ENCODE data around the gene GCFC2. TPM values are rescaled to one million over a fixed set of nuclear protein-coding genes. Genes with fewer than 3 reads are reported as not detected.
"Not testable (repeated sequence)": the region's sequence is repeated elsewhere in the genome, so short reads cannot be mapped to it uniquely, and the experiment has no call there.

Gene GCFC2
- total RNA-seq, 2 donors from 2014 or later, result 18.6 to 28.7 TPM

DNA sequence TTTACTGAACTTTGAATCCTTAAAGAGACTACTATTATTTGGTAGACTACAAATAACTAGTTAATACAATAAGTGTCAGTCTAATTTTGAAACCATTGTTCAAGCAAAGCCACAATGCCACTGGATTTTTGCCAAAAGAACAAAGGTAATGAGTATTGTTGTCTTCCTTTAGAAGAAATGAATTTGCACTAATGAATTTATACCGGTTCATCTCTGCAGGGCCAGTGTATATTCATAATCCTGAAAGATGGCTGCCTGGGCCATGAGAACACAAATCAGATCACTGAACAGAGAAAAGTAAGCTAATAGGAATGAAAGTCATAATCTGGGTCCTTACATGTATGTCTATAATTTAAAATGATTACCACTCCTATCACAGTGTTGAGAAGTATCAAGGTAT is 31.2 kb downstream of the GCFC2 start:
- Histone ChIP-seq H3K36me3 (ENCODE audit: control insufficient read depth, insufficient read depth, low read length) (peaks cover 9% of the 10 kb centered on the region), H3K27ac (ENCODE audit: low read depth, low read length) (no peak overlapping the region), H3K27me3 (ENCODE audit: control insufficient read depth, insufficient read depth, low read length, poor library complexity, severe bottlenecking) (no peaks in the 10 kb centered on the region), H3K9me3 (ENCODE audit: control insufficient read depth, low read length) (no peaks in the 10 kb centered on the region), H3K9ac (ENCODE audit: extremely low read depth, low read length, poor library complexity, severe bottlenecking) (no peak overlapping the region), H3K4me1 (ENCODE audit: control insufficient read depth, insufficient read depth, low read length) (no peaks in the 10 kb centered on the region), H3K4me3 (ENCODE audit: low read length) (no peak overlapping the region)
- no peak overlapping the region for H3K27ac Mint-ChIP-seq
- H3K27me3 Mint-ChIP-seq (ENCODE audit: insufficient read depth), result no peaks in the 10 kb centered on the region
- H3K9me3 Mint-ChIP-seq, result no peaks in the 10 kb centered on the region
- WGBS, 2 experiments (ENCODE audit: insufficient coverage in 1 of 2, insufficient read length in 1 of 2), result 97% methylated on average over 1 of the region's 1 CpG; no CpG with 5 or more reads in 1 of the 2 experiments
- peaks cover 10% of the 10 kb centered on the region for H3K4me1 Mint-ChIP-seq
- no peak overlapping the region for H3K4me3 Mint-ChIP-seq
- TF ChIP-seq, protein P1, sequence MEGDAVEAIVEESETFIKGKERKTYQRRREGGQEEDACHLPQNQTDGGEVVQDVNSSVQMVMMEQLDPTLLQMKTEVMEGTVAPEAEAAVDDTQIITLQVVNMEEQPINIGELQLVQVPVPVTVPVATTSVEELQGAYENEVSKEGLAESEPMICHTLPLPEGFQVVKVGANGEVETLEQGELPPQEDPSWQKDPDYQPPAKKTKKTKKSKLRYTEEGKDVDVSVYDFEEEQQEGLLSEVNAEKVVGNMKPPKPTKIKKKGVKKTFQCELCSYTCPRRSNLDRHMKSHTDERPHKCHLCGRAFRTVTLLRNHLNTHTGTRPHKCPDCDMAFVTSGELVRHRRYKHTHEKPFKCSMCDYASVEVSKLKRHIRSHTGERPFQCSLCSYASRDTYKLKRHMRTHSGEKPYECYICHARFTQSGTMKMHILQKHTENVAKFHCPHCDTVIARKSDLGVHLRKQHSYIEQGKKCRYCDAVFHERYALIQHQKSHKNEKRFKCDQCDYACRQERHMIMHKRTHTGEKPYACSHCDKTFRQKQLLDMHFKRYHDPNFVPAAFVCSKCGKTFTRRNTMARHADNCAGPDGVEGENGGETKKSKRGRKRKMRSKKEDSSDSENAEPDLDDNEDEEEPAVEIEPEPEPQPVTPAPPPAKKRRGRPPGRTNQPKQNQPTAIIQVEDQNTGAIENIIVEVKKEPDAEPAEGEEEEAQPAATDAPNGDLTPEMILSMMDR (conservative IDR thresholded peaks at IDR 0.05), result no peak
- H3K36me3 Mint-ChIP-seq (ENCODE audit: low read depth), result peaks cover 33% of the 10 kb centered on the region
- DNase-seq, result no peak

DNA sequence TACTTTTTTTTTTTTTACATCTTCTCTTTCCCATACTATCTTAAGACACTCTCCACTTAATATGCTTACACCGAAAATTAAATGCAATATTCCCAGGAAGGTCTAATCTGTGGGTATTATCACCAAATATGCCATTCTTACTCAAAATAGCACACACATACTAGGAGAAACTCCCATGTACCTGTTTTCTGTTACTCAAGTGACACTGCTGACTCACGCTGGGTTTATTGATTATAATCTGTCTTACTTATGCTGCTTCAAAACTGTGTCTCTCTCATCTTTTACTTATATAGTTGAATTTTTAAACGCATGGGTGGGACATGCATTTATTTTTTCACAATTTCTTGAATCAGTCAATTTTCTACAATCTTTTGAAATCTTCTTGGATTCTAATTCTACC is 34.3 kb downstream of the GCFC2 start:
- no peak overlapping the region for H3K4me3 ChIP-seq (ENCODE audit: low read length)
- no peaks in the 10 kb centered on the region for H3K4me1 ChIP-seq (ENCODE audit: control insufficient read depth, insufficient read depth, low read length)
- H3K9ac ChIP-seq (ENCODE audit: extremely low read depth, low read length, poor library complexity, severe bottlenecking), result no peak overlapping the region
- Mint-ChIP-seq H3K4me1 (peaks cover 10% of the 10 kb centered on the region), H3K27me3 (ENCODE audit: insufficient read depth) (no peaks in the 10 kb centered on the region), H3K36me3 (ENCODE audit: low read depth) (peaks cover 23% of the 10 kb centered on the region), H3K4me3 (no peak overlapping the region), H3K9me3 (no peaks in the 10 kb centered on the region), H3K27ac (no peak overlapping the region)
- TF ChIP-seq, protein P1 (conservative IDR thresholded peaks at IDR 0.05), result no peak
- no peak for DNase-seq
- 92 to 97% methylated on average over 2 to 3 of the region's 3 CpGs for WGBS, 2 experiments (ENCODE audit: insufficient coverage in 1 of 2, insufficient read length in 1 of 2)
- peaks cover 17% of the 10 kb centered on the region for H3K36me3 ChIP-seq (ENCODE audit: control insufficient read depth, insufficient read depth, low read length)
- no peak overlapping the region for H3K27ac ChIP-seq (ENCODE audit: low read depth, low read length)
- no peaks in the 10 kb centered on the region for H3K9me3 ChIP-seq (ENCODE audit: control insufficient read depth, low read length)
- no peaks in the 10 kb centered on the region for H3K27me3 ChIP-seq (ENCODE audit: control insufficient read depth, insufficient read depth, low read length, poor library complexity, severe bottlenecking)

DNA sequence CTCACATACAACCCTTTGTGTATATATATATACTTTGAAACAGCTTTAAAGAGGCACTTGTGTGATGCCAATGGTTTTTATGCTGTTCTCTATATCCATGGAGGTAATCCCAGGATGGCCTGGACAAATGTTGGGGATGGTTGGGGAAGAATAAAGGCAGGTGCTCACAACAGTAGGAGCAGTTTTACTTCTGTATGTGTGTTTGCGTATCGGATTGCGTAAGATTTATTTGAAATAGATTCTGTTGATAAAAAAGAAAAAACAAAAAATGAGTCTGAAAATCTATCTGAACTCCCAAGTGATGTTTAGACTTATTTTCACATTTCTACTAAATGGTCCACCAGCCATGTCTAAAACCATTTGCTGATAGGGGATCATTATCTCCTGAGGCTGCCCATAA is 34.8 kb downstream of the GCFC2 start:
- DNase-seq, result no peak
- Histone ChIP-seq H3K9me3 (ENCODE audit: control insufficient read depth, low read length) (no peaks in the 10 kb centered on the region), H3K36me3 (ENCODE audit: control insufficient read depth, insufficient read depth, low read length) (peaks cover 23% of the 10 kb centered on the region), H3K27me3 (ENCODE audit: control insufficient read depth, insufficient read depth, low read length, poor library complexity, severe bottlenecking) (no peaks in the 10 kb centered on the region), H3K4me1 (ENCODE audit: control insufficient read depth, insufficient read depth, low read length) (no peaks in the 10 kb centered on the region), H3K4me3 (ENCODE audit: low read length) (no peak overlapping the region), H3K27ac (ENCODE audit: low read depth, low read length) (no peak overlapping the region), H3K9ac (ENCODE audit: extremely low read depth, low read length, poor library complexity, severe bottlenecking) (no peak overlapping the region)
- peaks cover 24% of the 10 kb centered on the region for H3K36me3 Mint-ChIP-seq (ENCODE audit: low read depth)
- H3K4me1 Mint-ChIP-seq, result peaks cover 10% of the 10 kb centered on the region
- WGBS, 2 experiments (ENCODE audit: insufficient coverage in 1 of 2, insufficient read length in 1 of 2), result 90% methylated on average over 3 of the region's 3 CpGs; no CpG with 5 or more reads in 1 of the 2 experiments
- TF ChIP-seq, protein P1 (conservative IDR thresholded peaks at IDR 0.05), result no peak
- H3K27ac Mint-ChIP-seq, result no peak overlapping the region
- H3K9me3 Mint-ChIP-seq, result no peaks in the 10 kb centered on the region
- H3K4me3 Mint-ChIP-seq, result no peak overlapping the region
- no peaks in the 10 kb centered on the region for H3K27me3 Mint-ChIP-seq (ENCODE audit: insufficient read depth)

DNA sequence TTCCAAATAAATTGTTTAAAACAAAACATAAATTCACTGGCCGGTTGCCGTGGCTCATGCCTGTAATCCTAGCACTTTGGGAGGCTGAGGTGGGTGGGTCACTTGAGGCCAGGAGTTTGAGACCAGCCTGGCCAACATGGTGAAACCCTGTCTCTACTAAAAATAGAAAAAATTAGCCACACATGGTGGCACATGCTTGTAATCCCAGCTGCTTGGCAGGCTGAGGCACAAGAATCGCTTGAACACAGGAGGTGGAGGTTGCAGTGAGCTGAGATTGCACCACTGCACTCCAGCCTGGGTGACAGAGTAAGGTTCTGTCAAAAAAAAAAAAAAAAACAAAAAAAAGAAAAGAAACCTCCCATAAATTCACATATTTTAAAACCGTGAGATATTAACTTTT is 35.3 kb downstream of the GCFC2 start:
- not testable (repeated sequence) for H3K27me3 ChIP-seq (ENCODE audit: control insufficient read depth, insufficient read depth, low read length, poor library complexity, severe bottlenecking); H3K27ac Mint-ChIP-seq; H3K4me3 ChIP-seq (ENCODE audit: low read length); H3K9me3 Mint-ChIP-seq; H3K27ac ChIP-seq (ENCODE audit: low read depth, low read length); H3K4me1 Mint-ChIP-seq; H3K9ac ChIP-seq (ENCODE audit: extremely low read depth, low read length, poor library complexity, severe bottlenecking); H3K4me3 Mint-ChIP-seq; H3K27me3 Mint-ChIP-seq (ENCODE audit: insufficient read depth); H3K9me3 ChIP-seq (ENCODE audit: control insufficient read depth, low read length); DNase-seq; H3K4me1 ChIP-seq (ENCODE audit: control insufficient read depth, insufficient read depth, low read length)
- peaks cover 28% of the 10 kb centered on the region for H3K36me3 ChIP-seq (ENCODE audit: control insufficient read depth, insufficient read depth, low read length)
- peaks cover 25% of the 10 kb centered on the region for H3K36me3 Mint-ChIP-seq (ENCODE audit: low read depth)
- 95% methylated on average over 3 of the region's 4 CpGs; no CpG with 5 or more reads in 1 of the 2 experiments for WGBS, 2 experiments (ENCODE audit: insufficient coverage in 1 of 2, insufficient read length in 1 of 2)
